Ishikawa (cell line): ENCODE data around the gene CETP.

Experiments
- CEBPB ChIP-seq: IDR thresholded peaks from 2 replicates; pipeline ENCODE4 v1.6.1; 2012
- CREB1 ChIP-seq: IDR thresholded peaks from 2 replicates; pipeline ENCODE4 v1.6.1; 2012; ENCODE audit warnings: low read depth
- EGR1 ChIP-seq: IDR thresholded peaks from 2 replicates; pipeline ENCODE4 v1.6.1; 2012
- EP300 ChIP-seq: IDR thresholded peaks from 2 replicates; pipeline ENCODE4 v1.6.1; 2012; ENCODE audit warnings: borderline replicate concordance
- FOXM1 ChIP-seq: IDR thresholded peaks from 2 replicates; pipeline ENCODE4 v1.6.1; 2012; ENCODE audit warnings: low read depth, borderline replicate concordance
- NFIC ChIP-seq: IDR thresholded peaks from 2 replicates; pipeline ENCODE4 v1.6.1; 2012
- RAD21 ChIP-seq: IDR thresholded peaks from 2 replicates; pipeline ENCODE4 v1.6.1; 2012; ENCODE audit warnings: low read depth
- TAF1 ChIP-seq: IDR thresholded peaks from 2 replicates; pipeline ENCODE4 v1.6.1; 2012; ENCODE audit warnings: low read depth, mild to moderate bottlenecking
- TCF12 ChIP-seq: IDR thresholded peaks from 2 replicates; pipeline ENCODE4 v1.6.1; 2012; ENCODE audit warnings: low read depth
- TEAD4 ChIP-seq: IDR thresholded peaks from 2 replicates; pipeline ENCODE4 v1.6.1; 2012
- YY1 ChIP-seq: IDR thresholded peaks from 2 replicates; pipeline ENCODE4 v1.6.1; 2012; ENCODE audit warnings: low read depth
- ZBTB7A ChIP-seq: IDR thresholded peaks from 2 replicates; pipeline ENCODE4 v1.6.1; 2012; ENCODE audit warnings: low read depth
- TF ChIP-seq, protein P1 (sequence below): IDR thresholded peaks from 2 replicates; pipeline ENCODE4 v1.6.1; 2012; ENCODE audit warnings: low read depth, mild to moderate bottlenecking
- TF ChIP-seq, protein P2 (sequence below): IDR thresholded peaks from 2 replicates; pipeline ENCODE4 v1.6.1; 2012
- TF ChIP-seq, protein P3 (sequence below): IDR thresholded peaks from 2 replicates; pipeline ENCODE4 v1.6.1; 2012

The CETP gene, protein sequence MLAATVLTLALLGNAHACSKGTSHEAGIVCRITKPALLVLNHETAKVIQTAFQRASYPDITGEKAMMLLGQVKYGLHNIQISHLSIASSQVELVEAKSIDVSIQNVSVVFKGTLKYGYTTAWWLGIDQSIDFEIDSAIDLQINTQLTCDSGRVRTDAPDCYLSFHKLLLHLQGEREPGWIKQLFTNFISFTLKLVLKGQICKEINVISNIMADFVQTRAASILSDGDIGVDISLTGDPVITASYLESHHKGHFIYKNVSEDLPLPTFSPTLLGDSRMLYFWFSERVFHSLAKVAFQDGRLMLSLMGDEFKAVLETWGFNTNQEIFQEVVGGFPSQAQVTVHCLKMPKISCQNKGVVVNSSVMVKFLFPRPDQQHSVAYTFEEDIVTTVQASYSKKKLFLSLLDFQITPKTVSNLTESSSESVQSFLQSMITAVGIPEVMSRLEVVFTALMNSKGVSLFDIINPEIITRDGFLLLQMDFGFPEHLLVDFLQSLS

DNA sequence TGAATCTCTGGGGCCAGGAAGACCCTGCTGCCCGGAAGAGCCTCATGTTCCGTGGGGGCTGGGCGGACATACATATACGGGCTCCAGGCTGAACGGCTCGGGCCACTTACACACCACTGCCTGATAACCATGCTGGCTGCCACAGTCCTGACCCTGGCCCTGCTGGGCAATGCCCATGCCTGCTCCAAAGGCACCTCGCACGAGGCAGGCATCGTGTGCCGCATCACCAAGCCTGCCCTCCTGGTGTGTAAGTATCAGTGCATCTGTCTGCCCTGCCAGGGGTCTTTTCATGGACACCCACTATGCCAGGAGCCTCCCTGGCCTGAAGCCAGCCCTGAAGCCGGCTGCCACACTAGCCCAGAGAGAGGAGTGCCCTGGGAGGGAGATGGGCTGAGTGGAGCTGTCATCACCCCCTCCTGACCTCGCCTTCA, at the start of gene CETP:
CETP (plus strand) TSS at position 100 of the 431 bp plus-strand sequence; CDS start at position 130, 30 bp downstream.
- TF ChIP-seq ZBTB7A: no peak
- no peak for TF ChIP-seq TEAD4
- no peak for TF ChIP-seq EGR1
- no peak for TF ChIP-seq YY1
- no peak for TF ChIP-seq RAD21
- TF ChIP-seq TCF12: no peak
- TF ChIP-seq, protein P1, sequence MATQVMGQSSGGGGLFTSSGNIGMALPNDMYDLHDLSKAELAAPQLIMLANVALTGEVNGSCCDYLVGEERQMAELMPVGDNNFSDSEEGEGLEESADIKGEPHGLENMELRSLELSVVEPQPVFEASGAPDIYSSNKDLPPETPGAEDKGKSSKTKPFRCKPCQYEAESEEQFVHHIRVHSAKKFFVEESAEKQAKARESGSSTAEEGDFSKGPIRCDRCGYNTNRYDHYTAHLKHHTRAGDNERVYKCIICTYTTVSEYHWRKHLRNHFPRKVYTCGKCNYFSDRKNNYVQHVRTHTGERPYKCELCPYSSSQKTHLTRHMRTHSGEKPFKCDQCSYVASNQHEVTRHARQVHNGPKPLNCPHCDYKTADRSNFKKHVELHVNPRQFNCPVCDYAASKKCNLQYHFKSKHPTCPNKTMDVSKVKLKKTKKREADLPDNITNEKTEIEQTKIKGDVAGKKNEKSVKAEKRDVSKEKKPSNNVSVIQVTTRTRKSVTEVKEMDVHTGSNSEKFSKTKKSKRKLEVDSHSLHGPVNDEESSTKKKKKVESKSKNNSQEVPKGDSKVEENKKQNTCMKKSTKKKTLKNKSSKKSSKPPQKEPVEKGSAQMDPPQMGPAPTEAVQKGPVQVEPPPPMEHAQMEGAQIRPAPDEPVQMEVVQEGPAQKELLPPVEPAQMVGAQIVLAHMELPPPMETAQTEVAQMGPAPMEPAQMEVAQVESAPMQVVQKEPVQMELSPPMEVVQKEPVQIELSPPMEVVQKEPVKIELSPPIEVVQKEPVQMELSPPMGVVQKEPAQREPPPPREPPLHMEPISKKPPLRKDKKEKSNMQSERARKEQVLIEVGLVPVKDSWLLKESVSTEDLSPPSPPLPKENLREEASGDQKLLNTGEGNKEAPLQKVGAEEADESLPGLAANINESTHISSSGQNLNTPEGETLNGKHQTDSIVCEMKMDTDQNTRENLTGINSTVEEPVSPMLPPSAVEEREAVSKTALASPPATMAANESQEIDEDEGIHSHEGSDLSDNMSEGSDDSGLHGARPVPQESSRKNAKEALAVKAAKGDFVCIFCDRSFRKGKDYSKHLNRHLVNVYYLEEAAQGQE: no peak
- no peak for TF ChIP-seq CREB1
- no peak for TF ChIP-seq TAF1
- TF ChIP-seq, protein P2, sequence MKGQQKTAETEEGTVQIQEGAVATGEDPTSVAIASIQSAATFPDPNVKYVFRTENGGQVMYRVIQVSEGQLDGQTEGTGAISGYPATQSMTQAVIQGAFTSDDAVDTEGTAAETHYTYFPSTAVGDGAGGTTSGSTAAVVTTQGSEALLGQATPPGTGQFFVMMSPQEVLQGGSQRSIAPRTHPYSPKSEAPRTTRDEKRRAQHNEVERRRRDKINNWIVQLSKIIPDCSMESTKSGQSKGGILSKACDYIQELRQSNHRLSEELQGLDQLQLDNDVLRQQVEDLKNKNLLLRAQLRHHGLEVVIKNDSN: no peak
- no peak for TF ChIP-seq CEBPB
- TF ChIP-seq EP300: no peak
- TF ChIP-seq NFIC: no peak
- TF ChIP-seq, protein P3, sequence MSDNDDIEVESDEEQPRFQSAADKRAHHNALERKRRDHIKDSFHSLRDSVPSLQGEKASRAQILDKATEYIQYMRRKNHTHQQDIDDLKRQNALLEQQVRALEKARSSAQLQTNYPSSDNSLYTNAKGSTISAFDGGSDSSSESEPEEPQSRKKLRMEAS: no peak
- TF ChIP-seq FOXM1: no peak

DNA sequence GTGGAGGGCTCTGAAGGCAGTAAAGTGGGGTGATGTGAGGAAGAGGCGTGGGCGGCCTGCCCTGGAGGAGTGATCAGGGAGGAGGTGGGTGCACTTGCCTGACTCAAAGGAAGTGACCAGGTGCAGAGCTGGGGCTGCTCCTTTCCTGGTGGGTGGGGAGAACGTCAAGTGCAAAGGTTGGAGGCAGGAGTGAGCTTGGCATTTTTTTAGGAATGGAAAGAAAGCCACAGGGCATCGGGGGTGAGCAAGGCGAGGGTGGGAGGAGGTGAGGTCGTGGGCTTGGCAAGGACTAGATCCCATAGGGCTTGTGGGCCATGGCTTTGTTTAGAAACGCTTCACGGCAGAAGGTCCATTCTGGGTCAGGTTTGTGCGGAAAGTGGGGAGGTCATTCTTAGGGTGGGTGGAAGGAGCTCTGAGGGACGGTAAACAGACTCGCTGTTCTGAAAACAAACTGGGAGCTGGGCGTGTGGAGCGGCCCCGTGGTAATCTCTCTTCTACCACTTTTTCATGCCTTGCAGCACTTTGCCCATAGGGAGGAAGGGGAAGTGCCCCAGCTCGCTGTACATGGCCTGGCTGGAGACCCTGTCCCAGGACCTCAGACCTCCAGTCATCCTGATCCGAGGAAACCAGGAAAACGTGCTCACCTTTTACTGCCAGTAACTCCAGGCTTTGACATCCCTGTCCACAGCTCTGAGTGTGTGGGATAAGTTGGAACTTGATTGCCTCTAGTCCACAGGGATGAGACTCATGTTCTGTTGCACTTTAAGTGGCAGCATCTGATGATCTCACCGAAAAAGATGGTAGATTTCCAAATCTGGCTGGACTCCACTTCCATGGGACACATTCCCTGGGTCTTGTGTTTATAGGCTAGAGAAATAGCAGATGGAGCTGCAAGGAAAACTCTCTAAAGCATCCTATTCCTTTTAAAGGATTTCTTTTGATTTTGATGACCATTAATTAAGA, 48.7 kb upstream of the CETP start:
- TF ChIP-seq TEAD4: no peak
- TF ChIP-seq ZBTB7A: no peak
- TF ChIP-seq EGR1: no peak
- no peak for TF ChIP-seq RAD21
- TF ChIP-seq, protein P2: no peak
- TF ChIP-seq EP300: no peak
- no peak for TF ChIP-seq CREB1
- no peak for TF ChIP-seq TCF12
- TF ChIP-seq NFIC: no peak
- no peak for TF ChIP-seq CEBPB
- TF ChIP-seq, protein P3: no peak
- no peak for TF ChIP-seq TAF1
- TF ChIP-seq, protein P1: no peak
- no peak for TF ChIP-seq YY1
- TF ChIP-seq FOXM1: no peak

DNA sequence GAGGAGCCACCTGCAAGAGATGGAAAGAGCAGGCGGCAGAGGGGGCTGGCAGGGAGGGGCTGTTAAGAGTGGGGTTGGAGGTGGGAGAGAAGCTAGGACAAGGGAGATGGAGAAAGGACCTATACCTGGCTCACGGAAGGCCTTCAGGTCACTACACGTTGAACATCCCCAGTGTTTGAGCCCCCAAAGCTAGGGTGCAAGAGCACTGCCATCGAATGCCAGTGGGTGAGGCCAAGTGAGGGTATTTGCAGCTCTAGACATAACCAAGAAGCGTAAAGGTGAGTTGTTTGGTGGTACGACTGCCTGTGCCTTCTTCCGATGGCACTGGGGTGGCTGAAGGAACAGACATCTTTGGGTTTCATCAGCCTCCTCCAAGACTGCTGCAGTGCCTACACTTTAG, 46.9 kb upstream of the CETP start:
- TF ChIP-seq CEBPB (no peak), NFIC (no peak), ZBTB7A (no peak), TAF1 (no peak), TCF12 (no peak), TEAD4 (no peak), EP300 (no peak), CREB1 (no peak), EGR1 (no peak), FOXM1 (no peak), YY1 (no peak), RAD21 (no peak)
- TF ChIP-seq, protein P3: no peak
- TF ChIP-seq, protein P2: no peak
- TF ChIP-seq, protein P1: no peak
